Activated CD4-positive, CD25-positive, alpha-beta regulatory T cell treated with anti-CD3 and anti-CD28 coated beads, Interleukin-2, amount 50 U/mL, for 24 hours (primary cell): Measurements from ENCODE around the gene PCGF3.
"Not testable (repeated sequence)": the region's sequence is repeated elsewhere in the genome, so short reads cannot be mapped to it uniquely, and the experiment has no call there.

Source experiments
- ATAC-seq, 2 donors: fragments of 150-1000 bp; cut with Tn5 transposase; one replicate each; pipeline ENCODE4 v1.10.0; 2021; ENCODE audit warnings: mild to moderate bottlenecking in 1 of 2, moderate library complexity in 1 of 2

The PCGF3 gene

DNA sequence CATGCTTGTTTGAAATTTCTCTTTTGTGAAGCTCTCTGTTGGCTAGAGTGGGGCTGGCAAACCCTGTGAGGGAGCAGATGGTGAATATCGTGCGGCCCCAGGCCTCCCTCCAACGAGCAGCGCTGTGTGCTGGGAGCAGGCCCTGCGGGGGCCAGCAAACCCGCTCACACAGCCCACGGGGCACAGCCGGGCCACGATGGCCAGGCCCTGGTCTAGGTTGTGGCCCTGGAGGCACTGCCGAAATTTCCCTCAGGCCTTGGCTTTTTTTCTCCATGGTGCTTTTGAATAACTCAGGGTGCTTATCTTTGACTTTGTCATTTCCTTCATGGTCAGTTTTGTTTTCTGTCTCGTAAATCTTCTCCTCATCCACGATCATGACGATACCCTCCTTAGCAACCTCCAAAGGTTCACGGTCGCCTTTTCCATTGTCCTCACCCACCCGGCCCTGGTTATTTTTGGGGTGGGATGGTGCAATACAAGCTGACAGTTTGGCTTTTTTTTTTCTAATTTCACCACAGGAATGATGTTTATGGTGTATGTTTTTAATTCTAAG, 20.7 kb downstream of the PCGF3 start:
- no peak for ATAC-seq

GRCh38 chr4:726838-727237, 21.2 kb downstream of the PCGF3 start:
- ATAC-seq, result no peak

GRCh38 chr4:727576-727975, 21.9 kb downstream of the PCGF3 start:
- no peak for ATAC-seq

GRCh38 chr4:729336-730315, 24.0 kb downstream of the PCGF3 start:
- ATAC-seq, result no peak

DNA sequence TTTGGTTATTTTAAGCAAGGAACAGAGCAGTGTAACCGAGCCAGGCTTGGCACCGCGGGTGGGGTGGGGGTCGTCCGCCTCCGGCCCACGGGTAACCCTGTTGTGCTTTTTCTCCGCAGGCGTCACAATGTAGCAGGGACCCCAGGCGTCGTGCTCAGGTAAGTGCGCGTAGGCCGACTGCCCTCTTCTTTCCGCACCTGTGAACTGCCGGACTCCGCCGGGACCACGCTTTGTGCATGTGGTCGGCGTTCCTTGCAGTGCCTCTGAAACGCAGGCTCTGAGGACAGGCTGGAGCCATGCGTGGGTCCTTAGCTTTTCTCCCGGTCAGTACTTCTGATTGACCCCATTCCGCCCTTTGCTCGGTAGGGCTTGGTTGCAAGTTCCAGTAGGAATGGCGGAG, 24.9 kb downstream of the PCGF3 start:
- no peak for ATAC-seq

DNA sequence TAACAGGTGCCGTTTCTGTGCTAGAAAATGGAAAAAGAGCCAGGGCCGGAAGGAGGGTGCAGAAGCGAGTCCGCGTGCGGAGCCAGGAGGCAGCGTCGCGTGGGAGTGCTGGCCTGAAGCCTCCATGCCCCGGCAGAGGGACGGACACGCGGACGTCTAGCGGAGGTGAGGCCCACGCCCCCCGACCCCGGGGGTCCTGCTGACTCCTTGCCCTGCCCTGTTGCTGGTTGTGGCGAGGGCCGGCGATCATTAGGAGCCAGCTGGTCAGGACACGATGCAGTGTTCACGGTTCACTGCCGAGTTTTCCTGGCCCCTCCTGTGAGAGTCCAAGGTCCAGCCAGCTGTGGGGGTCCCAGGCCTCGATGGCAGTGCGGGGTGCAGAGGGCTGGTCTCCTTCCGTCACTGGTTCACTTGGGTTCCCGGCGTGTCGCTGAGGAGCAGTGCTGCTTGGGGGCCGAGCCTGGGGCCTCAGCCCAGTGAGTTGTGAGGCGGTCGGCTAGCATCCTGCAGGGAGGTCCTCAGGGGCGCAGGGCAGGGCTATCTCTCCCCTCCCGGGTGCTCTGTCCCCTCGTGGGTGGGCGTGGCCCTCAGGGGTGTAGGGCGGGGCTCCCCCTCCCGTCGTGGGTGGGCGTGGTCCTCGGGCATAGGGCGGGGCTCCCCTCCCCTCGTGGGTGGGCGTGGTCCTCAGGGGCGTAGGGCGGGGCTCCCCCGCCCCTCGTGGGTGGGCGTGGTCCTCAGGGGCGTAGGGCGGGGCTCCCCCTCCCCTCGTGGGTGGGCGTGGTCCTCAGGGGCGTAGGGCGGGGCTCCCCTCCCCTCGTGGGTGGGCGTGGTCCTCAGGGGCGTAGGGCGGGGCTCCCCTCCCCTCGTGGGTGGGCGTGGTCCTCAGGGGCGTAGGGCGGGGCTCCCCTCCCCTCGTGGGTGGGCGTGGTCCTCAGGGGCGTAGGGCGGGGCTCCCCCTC, 25.6 kb downstream of the PCGF3 start:
- not testable (repeated sequence) for ATAC-seq

- not testable (repeated sequence) for ATAC-seq
Measured at GRCh38 chr4:731954-732353, 26.3 kb downstream of the PCGF3 start.

- ATAC-seq, result no peak
Measured at GRCh38 chr4:732486-732885, 26.9 kb downstream of the PCGF3 start.

GRCh38 chr4:732911-733630, 27.4 kb downstream of the PCGF3 start:
- ATAC-seq, result no peak

DNA sequence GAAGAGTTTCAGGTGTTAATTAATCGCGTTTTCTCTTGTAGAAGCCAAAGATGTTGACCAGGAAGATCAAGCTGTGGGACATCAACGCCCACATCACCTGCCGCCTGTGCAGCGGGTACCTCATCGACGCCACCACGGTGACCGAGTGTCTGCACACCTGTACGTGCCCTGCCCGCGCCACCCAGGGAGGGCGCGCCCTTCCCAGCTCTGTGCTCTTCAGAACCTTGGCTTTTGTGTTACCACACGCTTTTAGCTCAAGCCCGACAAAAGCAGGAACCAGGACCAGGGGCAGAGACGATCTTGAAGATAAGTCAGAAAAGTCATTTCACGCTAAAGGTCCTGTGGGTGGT, 28.0 kb downstream of the PCGF3 start:
- ATAC-seq, result no peak

- ATAC-seq, result no peak
Measured at GRCh38 chr4:734075-734474, 28.4 kb downstream of the PCGF3 start.

DNA sequence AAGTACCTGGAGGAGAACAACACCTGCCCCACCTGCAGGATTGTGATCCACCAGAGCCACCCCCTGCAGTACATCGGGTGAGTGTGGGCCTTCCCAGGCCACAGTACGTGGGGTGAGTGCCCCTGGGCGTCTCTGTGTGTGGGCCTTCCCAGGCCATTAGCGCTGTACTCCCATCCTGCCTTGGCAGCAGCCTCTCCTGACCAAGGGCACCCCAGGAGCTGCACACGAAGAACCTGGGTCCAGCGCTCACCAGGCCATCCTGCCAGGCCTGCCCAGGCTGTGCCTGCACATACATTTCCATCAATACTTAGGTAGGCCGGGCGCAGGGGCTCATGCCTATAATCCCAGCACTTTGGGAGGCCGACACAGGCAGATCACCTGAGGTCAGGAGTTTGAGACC, 29.3 kb downstream of the PCGF3 start:
- no peak for ATAC-seq

GRCh38 chr4:735583-735982, 30.0 kb downstream of the PCGF3 start:
- no peak for ATAC-seq

DNA sequence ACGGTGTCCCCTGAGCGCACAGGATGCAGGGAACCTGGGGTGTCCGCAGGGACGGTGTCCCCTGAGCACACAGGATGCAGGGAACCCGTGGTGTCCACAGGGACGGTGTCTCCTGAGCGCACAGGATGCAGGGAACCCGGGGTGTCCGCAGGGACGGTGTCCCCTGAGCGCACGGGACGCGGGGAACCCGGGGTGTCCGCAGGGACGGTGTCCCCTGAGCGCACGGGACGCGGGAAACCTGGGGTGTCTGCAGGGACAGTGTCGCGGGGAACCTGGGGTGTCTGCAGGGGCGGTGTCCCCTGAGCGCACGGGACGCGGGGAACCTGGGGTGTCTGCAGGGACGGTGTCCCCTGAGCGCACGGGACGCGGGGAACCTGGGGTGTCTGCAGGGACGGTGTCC, 30.9 kb downstream of the PCGF3 start:
- ATAC-seq, result not testable (repeated sequence)

DNA sequence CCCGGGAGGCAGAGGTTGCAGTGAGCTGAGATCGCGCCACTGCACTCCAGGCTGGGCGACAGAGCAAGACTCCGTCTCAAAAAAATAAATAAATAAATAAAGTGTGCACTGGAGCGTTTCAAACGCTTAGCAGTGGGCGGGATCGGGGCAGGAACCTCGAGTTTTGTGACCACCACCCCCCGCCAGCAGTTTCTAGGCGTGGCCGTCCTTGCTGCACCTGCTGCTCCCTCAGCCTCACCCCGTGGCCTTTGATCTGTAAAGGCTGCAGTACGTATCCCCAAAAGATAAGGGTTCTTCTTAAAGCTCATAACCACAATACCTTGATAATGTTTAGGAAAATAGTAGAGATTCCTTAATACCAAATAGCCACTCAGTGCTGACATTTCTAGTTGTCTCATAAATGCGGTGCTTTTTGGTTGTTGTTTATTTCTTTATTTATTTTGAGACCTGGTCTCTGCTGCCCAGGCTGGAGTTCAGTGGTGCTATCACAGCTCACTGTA, 33.2 kb downstream of the PCGF3 start:
- no peak for ATAC-seq

DNA sequence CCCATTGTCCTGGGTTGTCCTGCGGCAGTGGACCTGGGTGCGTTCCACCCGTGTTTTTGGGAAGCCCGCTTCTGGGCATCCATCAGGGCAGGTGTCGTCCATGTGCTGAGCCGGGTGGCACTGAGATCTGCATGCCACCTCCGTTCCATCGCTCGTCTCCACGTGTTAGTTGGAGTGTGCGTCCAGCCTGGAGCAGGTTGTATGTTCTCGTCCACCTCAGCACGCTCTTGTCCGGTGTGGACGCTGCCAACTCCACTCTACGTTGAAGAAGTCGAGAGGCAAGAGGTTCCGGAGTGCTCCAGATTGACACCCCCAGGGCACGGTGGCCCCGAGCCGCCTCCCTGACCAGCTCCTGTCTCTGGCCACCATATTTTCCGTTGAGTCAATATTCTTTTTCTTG, 33.9 kb downstream of the PCGF3 start:
- ATAC-seq, result no peak

DNA sequence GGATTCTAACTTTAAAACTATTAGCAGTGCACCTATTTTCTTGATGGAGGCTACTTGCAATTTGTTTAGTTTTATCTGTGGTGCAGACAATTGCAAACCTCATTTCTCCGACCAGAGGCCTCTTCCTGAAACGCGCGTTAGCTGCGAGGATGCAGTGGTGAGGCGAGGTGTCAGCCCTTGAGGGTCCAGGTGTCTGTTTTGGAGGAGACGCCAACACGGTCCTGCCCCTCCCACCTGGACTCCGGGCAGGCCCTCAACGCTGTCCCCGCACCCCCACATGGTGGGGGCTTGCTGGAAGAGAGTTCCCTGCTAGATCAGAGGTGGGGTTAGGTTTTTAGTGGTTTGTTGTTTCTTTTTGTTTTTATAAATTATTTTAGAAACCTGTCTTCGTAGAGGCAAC, 34.4 kb downstream of the PCGF3 start:
- ATAC-seq, result no peak

DNA sequence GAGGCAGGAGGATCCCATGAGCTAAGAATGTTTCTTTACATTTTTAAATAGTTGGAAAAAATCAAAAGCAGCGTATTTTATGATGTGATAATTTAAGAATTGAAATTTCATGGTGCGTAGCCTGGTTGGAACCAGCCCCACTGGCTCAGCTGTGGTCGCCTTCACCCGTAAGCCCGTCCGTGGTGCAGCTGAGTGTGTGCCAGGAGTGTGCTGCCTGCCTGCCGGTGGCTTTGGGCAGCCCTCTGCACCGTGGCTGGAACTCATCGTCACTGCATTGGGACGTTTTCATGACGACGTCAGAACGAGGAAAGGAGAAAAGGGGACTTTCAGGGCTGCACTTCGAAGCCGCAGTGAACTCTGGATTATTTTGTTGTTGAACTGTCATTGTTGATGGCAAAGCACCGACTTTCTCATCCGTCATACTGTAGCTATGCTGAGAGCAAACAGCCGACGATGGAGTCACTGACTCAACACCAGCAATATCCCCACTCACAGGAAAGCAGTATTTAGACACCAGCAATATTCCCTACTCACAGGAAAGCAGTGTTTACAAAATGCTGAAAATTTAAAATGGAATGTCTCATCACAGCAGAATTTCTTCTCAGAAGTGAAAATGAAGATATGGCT, 35.1 kb downstream of the PCGF3 start:
- no peak for ATAC-seq

DNA sequence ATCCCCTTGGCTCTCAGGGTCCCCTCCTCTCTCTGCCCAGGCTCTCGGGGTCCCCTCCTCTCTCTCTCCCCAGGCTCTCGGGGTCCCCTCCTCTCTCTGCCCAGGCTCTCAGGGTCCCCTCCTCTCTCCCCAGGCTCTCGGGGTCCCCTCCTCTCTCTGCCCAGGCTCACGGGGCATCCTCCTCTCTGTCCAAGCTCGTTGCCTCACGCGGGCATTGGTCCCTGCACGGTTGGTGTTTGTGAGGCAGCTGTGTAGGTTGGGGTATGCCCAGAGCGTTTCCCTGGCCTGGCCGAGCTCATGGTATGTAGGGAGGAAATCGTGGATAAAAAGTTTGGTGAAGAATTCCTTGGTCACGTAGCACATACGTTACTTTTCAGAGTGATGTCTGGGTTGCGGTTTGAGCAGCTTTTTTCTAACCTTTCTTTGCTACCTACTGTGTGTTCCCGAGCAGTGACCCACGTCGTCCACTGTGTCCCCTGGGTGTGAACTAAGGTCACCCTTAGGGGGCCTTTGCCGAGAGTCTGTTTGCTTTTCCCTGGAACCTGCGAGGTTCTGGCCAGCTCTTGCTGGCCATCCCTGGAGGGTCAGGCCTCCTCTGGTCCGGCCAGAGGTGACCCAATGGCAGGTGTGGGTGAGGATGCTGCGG, 36.6 kb downstream of the PCGF3 start:
- ATAC-seq, result no peak

DNA sequence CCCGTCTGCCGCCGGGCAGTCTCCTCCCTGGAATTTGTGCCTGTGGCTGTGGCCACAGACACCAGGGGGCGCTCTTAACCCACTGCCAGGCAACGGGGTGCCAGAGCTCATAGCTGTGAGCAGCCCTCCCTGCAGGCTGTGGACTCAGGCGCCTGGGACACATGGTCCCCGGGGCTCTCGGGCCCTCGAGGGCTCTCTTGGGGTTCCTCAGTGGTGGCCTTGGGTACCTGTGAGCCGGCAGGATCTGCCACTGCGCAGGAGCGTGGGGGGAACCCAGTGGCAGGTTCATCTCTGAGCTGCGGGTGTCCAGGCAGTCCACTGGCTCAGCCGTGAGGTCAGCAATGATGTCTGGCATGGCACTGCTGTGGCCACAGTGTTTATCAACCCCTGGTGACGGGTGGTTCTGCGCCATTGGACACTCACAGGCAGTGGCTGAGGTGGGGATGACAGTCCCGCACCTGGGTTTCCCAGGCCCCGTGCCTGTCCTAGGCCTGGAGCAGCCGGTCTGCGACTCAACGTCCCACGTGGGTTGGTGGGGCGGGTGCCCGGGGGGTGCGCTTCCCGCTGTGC, 37.2 kb downstream of the PCGF3 start:
- peak; percentile 79 to 92 for ATAC-seq
